SU-DHL-6 (cell line): ENCODE data around the gene DOCK10.
"Not testable (repeated sequence)": the region's sequence is repeated elsewhere in the genome, so short reads cannot be mapped to it uniquely, and the experiment has no call there.

Source experiments
- H2AFZ ChIP-seq: fragments of 200-600 bp; sonication (generic); 2 replicates; pipeline ENCODE4 v1.6.1; 2014; ENCODE audit warnings: low read depth, mild to moderate bottlenecking, moderate library complexity, mixed read lengths, antibody characterized with exemption, low read length; ENCODE audit not compliant: severe bottlenecking
- H3F3A ChIP-seq: fragments of 200-600 bp; shearing (Covaris generic); 2 replicates; pipeline ENCODE4 v1.6.0; 2016; ENCODE audit warnings: antibody characterized with exemption, mild to moderate bottlenecking; ENCODE audit not compliant: insufficient read depth
- H3K27ac ChIP-seq: fragments of 200-600 bp; sonication (generic); 2 replicates; pipeline ENCODE4 v1.5.1; 2016; ENCODE audit warnings: low read depth, mild to moderate bottlenecking, low read length, moderate library complexity, mixed read lengths
- H3K27me3 ChIP-seq: fragments of 200-600 bp; sonication (generic), shearing (Covaris generic); 2 replicates; pipeline ENCODE4 v1.6.0; 2014; ENCODE audit warnings: mild to moderate bottlenecking, low read length
- H3K36me3 ChIP-seq: fragments of 200-600 bp; sonication (generic); 2 replicates; pipeline ENCODE4 v1.6.1; 2014; ENCODE audit warnings: mild to moderate bottlenecking, low read length, mixed read lengths
- H3K4me2 ChIP-seq: fragments of 300-600, 200-600 bp; shearing (Covaris generic), sonication (generic); 2 replicates; pipeline ENCODE4 v1.6.0; 2014; ENCODE audit warnings: low read length, low read depth, mild to moderate bottlenecking; ENCODE audit not compliant: poor library complexity, severe bottlenecking
- H3K4me3 ChIP-seq: fragments of 200-600 bp; sonication (generic); 2 replicates; pipeline ENCODE4 v1.5.1; 2014; ENCODE audit warnings: antibody characterized with exemption, low read length, mild to moderate bottlenecking, mixed read lengths; ENCODE audit not compliant: insufficient read depth, poor library complexity, severe bottlenecking
- H3K79me2 ChIP-seq: fragments of 200-600 bp; sonication (generic); 2 replicates; pipeline ENCODE4 v1.6.1; 2014; ENCODE audit warnings: mild to moderate bottlenecking, low read length, moderate library complexity; ENCODE audit not compliant: insufficient read depth
- H3K9ac ChIP-seq: fragments of 200-600 bp; sonication (generic); 2 replicates; pipeline ENCODE4 v1.7.0; 2014; ENCODE audit warnings: mild to moderate bottlenecking, low read length
- H3K9me2 ChIP-seq: fragments of 200-600 bp; sonication (generic); replicated peaks from 2 replicates; pipeline ENCODE4 v1.6.1; 2014; ENCODE audit warnings: low read length; ENCODE audit not compliant: insufficient read depth
- H3K9me3 ChIP-seq: fragments of 200-600 bp; sonication (generic); 2 replicates; pipeline ENCODE4 v1.6.1; 2014; ENCODE audit warnings: low read length, mixed read lengths; ENCODE audit not compliant: insufficient read depth
- H4K20me1 ChIP-seq: fragments of 200-600 bp; sonication (generic); 2 replicates; pipeline ENCODE4 v1.6.1; 2014; ENCODE audit warnings: low read depth, mild to moderate bottlenecking, antibody characterized with exemption, low read length, moderate library complexity, mixed read lengths
- CTCF ChIP-seq: fragments of 200-600 bp; sonication (generic); IDR thresholded peaks from one replicate; pipeline ENCODE4 v1.5.1; 2017; ENCODE audit warnings: antibody characterized with exemption, mild to moderate bottlenecking, low read length, moderate library complexity; ENCODE audit not compliant: insufficient read depth, poor library complexity, severe bottlenecking
- EZH2phosphoT487 ChIP-seq: fragments of 200-600 bp; sonication (generic), shearing (Covaris generic); conservative IDR thresholded peaks from 2 replicates; pipeline ENCODE4 v1.6.1; 2018; ENCODE audit warnings: mild to moderate bottlenecking, antibody characterized with exemption, low read length, moderate library complexity, mixed read lengths

DOCK10 gene

GRCh38 chr2:224947566-224947965 lies 94.7 kb downstream of the DOCK10 start:
- Histone ChIP-seq H3K79me2 (no peaks in the 10 kb centered on the region), H3F3A (no peaks in the 10 kb centered on the region), H3K27ac (no peak overlapping the region; the same call in 1 of the 2 replicates), H4K20me1 (no peaks in the 10 kb centered on the region), H3K9me3 (no peaks in the 10 kb centered on the region), H3K27me3 (no peaks in the 10 kb centered on the region), H3K4me2 (peak overlapping the region; percentile 31), H3K4me3 (no peak overlapping the region), H3K9ac (no peak overlapping the region), H3K9me2 (no peaks in the 10 kb centered on the region), H3K36me3 (no peaks in the 10 kb centered on the region), H2AFZ (no peak overlapping the region)
- TF ChIP-seq CTCF (no peak), EZH2phosphoT487 (no peak)

GRCh38 chr2:224946895-224947294 lies 95.4 kb downstream of the DOCK10 start:
- H2AFZ ChIP-seq: no peak overlapping the region
- H3F3A ChIP-seq: no peaks in the 10 kb centered on the region
- no peak for TF ChIP-seq EZH2phosphoT487
- TF ChIP-seq CTCF: no peak
- H3K4me2 ChIP-seq: peak overlapping the region; percentile 31
- no peaks in the 10 kb centered on the region for H4K20me1 ChIP-seq
- no peaks in the 10 kb centered on the region for H3K27me3 ChIP-seq
- H3K9me2 ChIP-seq: no peaks in the 10 kb centered on the region
- H3K36me3 ChIP-seq: no peaks in the 10 kb centered on the region
- H3K9ac ChIP-seq: no peak overlapping the region
- no peak overlapping the region for H3K4me3 ChIP-seq
- no peaks in the 10 kb centered on the region for H3K79me2 ChIP-seq
- H3K27ac ChIP-seq: no peak overlapping the region
- H3K9me3 ChIP-seq: no peaks in the 10 kb centered on the region

- Histone ChIP-seq H3F3A (no peaks in the 10 kb centered on the region), H3K4me3 (no peak overlapping the region), H3K9me3 (no peaks in the 10 kb centered on the region), H4K20me1 (no peaks in the 10 kb centered on the region), H3K4me2 (no peak overlapping the region), H3K27me3 (no peaks in the 10 kb centered on the region), H3K36me3 (no peaks in the 10 kb centered on the region), H3K79me2 (no peaks in the 10 kb centered on the region), H3K9ac (no peak overlapping the region), H3K9me2 (no peaks in the 10 kb centered on the region), H3K27ac (no peak overlapping the region), H2AFZ (no peak overlapping the region)
- no peak for TF ChIP-seq CTCF
- no peak for TF ChIP-seq EZH2phosphoT487
These were observed 97.3 kb downstream of the DOCK10 start for GRCh38 chr2:224944707-224945547.

- H3K27ac ChIP-seq, H3K27me3 ChIP-seq, H3K9me2 ChIP-seq, H2AFZ ChIP-seq, H3K79me2 ChIP-seq, H3K9me3 ChIP-seq, H4K20me1 ChIP-seq, H3K4me3 ChIP-seq, H3K4me2 ChIP-seq, H3K36me3 ChIP-seq, H3K9ac ChIP-seq, H3F3A ChIP-seq: not testable (repeated sequence)
These were observed 98.6 kb downstream of the DOCK10 start for GRCh38 chr2:224943601-224944041.
